HepG2 (cell line): ENCODE results near the gene CYP4F22. TPM values are rescaled to one million over a fixed set of nuclear protein-coding genes. Genes with fewer than 3 reads are reported as not detected.

Source experiments
- ATAC-seq: fragments of 200-7000 bp; cut with Tn5 transposase; 3 replicates; pipeline ENCODE4 v1.9.1; 2020; ENCODE audit warnings: mild to moderate bottlenecking, moderate library complexity
- BruUV-seq: library from RNA; stranded (reverse); fragments of 400-500 nt; replicated peaks from 2 replicates; lab custom pipeline; 2021; lab: Mats Ljungman, UMichigan
- CTCF ChIA-PET: fragments of 300-600 bp; formaldehyde crosslinking; extraction: SDS; loops from one replicate; lab custom pipeline; 2021; ENCODE audit warnings: low total read pairs, inconsistent platforms, low intra/inter-chr PET ratio; lab: Yijun Ruan, JAX
- POLR2A ChIA-PET: fragments of 350-600 bp; sonication (Branson Sonifier 250); formaldehyde crosslinking; loops from one replicate; lab custom pipeline; 2020; ENCODE audit warnings: antibody characterized with exemption, inconsistent platforms; lab: Yijun Ruan, JAX
- DNase-seq: peaks from one replicate; pipeline ENCODE4 v3.0.0-alpha.2; 2015; ENCODE audit warnings: low spot score
- FAIRE-seq: peaks from 3 replicates; lab custom pipeline; 2011; peaks lifted over from hg19 to GRCh38; lab: Jason Lieb, UNC
- H2AFZ ChIP-seq: one replicate; pipeline ENCODE4 v1.6.1; 2011; ENCODE audit warnings: low read length, inconsistent platforms
- H3K27ac ChIP-seq: fragments of 300-600 bp; 3 replicates; pipeline ENCODE4 v1.8.0; 2011; ENCODE audit warnings: mixed run types, mild to moderate bottlenecking, mixed read lengths, low read length, inconsistent platforms; ENCODE audit not compliant: insufficient read depth; ENCODE audit errors: extremely low read length
- H3K27me3 ChIP-seq, 2 experiments: fragments of 200-600 bp in 1 of 2; 2 replicates in 1 of 2; 3 replicates in 1 of 2; pipeline versions ENCODE4 v1.6.0 to v1.8.0; 2011; ENCODE audit warnings: low read length in 2 of 2, mild to moderate bottlenecking in 2 of 2, moderate library complexity in 2 of 2, inconsistent platforms in 1 of 2; ENCODE audit not compliant: insufficient read depth in 2 of 2, control insufficient read depth in 1 of 2
- H3K36me3 ChIP-seq, 2 experiments: fragments of 200-600 bp in 1 of 2; replicated peaks in 1 of 2; 2 replicates in 1 of 2; 3 replicates in 1 of 2; pipeline versions ENCODE4 v1.5.1 to v1.8.0; 2011; ENCODE audit warnings: low read length in 2 of 2, inconsistent platforms in 1 of 2; ENCODE audit not compliant: insufficient read depth in 2 of 2, control insufficient read depth in 1 of 2
- H3K4me1 ChIP-seq: 2 replicates; pipeline ENCODE4 v1.5.1; 2012; ENCODE audit warnings: low read length, inconsistent platforms; ENCODE audit not compliant: insufficient read depth
- H3K4me2 ChIP-seq: 2 replicates; pipeline ENCODE4 v1.6.0; 2011; ENCODE audit warnings: low read depth, low read length, inconsistent platforms
- H3K4me3 ChIP-seq, 3 experiments: fragments of 200-600 bp in 1 of 3; sonication (generic), shearing (Covaris generic) in 1 of 3; replicated peaks in 1 of 3; 2 replicates each; pipeline ENCODE4 v1.5.1; 2011 to 2016; ENCODE audit warnings: low read length in 3 of 3, inconsistent platforms in 2 of 3, low read depth in 2 of 3, mild to moderate bottlenecking in 2 of 3, control low read depth in 1 of 3, mixed read lengths in 1 of 3; ENCODE audit not compliant: insufficient read depth in 1 of 3
- H3K79me2 ChIP-seq: one replicate; pipeline ENCODE4 v1.6.1; 2011; ENCODE audit warnings: low read length, inconsistent platforms; ENCODE audit not compliant: insufficient read depth
- H3K9ac ChIP-seq: 2 replicates; pipeline ENCODE4 v1.6.0; 2011; ENCODE audit warnings: mild to moderate bottlenecking, low read depth, low read length, inconsistent platforms; ENCODE audit not compliant: insufficient read depth
- H3K9me3 ChIP-seq: 2 replicates; pipeline ENCODE4 v1.5.1; 2012; ENCODE audit warnings: mild to moderate bottlenecking, low read length
- H4K20me1 ChIP-seq: 2 replicates; pipeline ENCODE4 v1.6.0; 2011; ENCODE audit warnings: inconsistent platforms, mild to moderate bottlenecking, low read length, moderate library complexity; ENCODE audit not compliant: insufficient read depth
- ARNT2 ChIP-seq: sonication (generic); formaldehyde crosslinking; IDR thresholded peaks from 2 replicates; pipeline ENCODE4 v1.8.0; 2022; ENCODE audit warnings: mild to moderate bottlenecking, low read depth, missing genetic modification reagents, moderate library complexity
- DNMT1 ChIP-seq: sonication (generic); formaldehyde crosslinking; IDR thresholded peaks from 2 replicates; pipeline ENCODE4 v1.5.1; 2020; ENCODE audit warnings: mild to moderate bottlenecking, missing genetic modification reagents
- HES4 ChIP-seq: sonication (generic); formaldehyde crosslinking; IDR thresholded peaks from 2 replicates; pipeline ENCODE4 v1.9.0; 2021; ENCODE audit warnings: mild to moderate bottlenecking, missing genetic modification reagents, borderline replicate concordance
- KMT2B ChIP-seq: IDR thresholded peaks from 2 replicates; pipeline ENCODE4 v1.6.1; 2016; ENCODE audit warnings: missing genetic modification reagents, missing compliant biosample characterization
- MXI1 ChIP-seq: IDR thresholded peaks from 3 replicates; pipeline ENCODE4 v1.6.1; 2012; ENCODE audit warnings: low read depth, low read length, inconsistent platforms, borderline replicate concordance
- RBM22 ChIP-seq: fragments of 200-400 bp; formaldehyde crosslinking; optimal IDR thresholded peaks from 2 replicates; pipeline ENCODE3; 2017; ENCODE audit warnings: mild to moderate bottlenecking, low read length, moderate library complexity
- SP2 ChIP-seq: sonication (generic); formaldehyde crosslinking; IDR thresholded peaks from 2 replicates; pipeline ENCODE4 v1.5.1; 2020; ENCODE audit warnings: mild to moderate bottlenecking, missing genetic modification reagents
- TEAD3 ChIP-seq: optimal IDR thresholded peaks from 2 replicates; pipeline ENCODE3; 2016; ENCODE audit warnings: borderline replicate concordance
- U2AF1 ChIP-seq: fragments of 200-400 bp; formaldehyde crosslinking; optimal IDR thresholded peaks from 2 replicates; pipeline ENCODE3; 2017; ENCODE audit warnings: mild to moderate bottlenecking, low read depth, low read length
- ZFP36 ChIP-seq: fragments of 150-350 bp; IDR thresholded peaks from 2 replicates; pipeline ENCODE4 v1.6.1; 2018; ENCODE audit warnings: borderline replicate concordance, low read length, low read depth; ENCODE audit not compliant: partially characterized antibody
- ZNF451 ChIP-seq: sonication (generic); formaldehyde crosslinking; IDR thresholded peaks from 2 replicates; pipeline ENCODE4 v1.5.0; 2020; ENCODE audit warnings: mild to moderate bottlenecking, missing genetic modification reagents
- ZNF660 ChIP-seq: sonication (generic); formaldehyde crosslinking; IDR thresholded peaks from 2 replicates; pipeline ENCODE4 v1.5.1; 2020; ENCODE audit warnings: mild to moderate bottlenecking, low read depth, missing genetic modification reagents, borderline replicate concordance
- ZSCAN12 ChIP-seq: sonication (generic); formaldehyde crosslinking; IDR thresholded peaks from 2 replicates; pipeline ENCODE4 v1.9.0; 2021; ENCODE audit warnings: mild to moderate bottlenecking, missing genetic modification reagents
- WGBS: methylation state at CpG from one replicate; pipeline ENCODE4 v1.1.6; 2017; ENCODE audit warnings: low lambda C conversion rate; 5-methylcytosine and 5-hydroxymethylcytosine counted together
- in situ Hi-C: cut with HindIII; loops from 2 replicates; pipeline ENCODE4 v1.10.0; 2017; ENCODE audit warnings: low pct_unique_long_range_greater_than_20kb; ENCODE audit not compliant: extremely low pct_ligation_motif_present
- intact Hi-C: fragments of 100-400 bp; cut with micrococcal nuclease; formaldehyde crosslinking; loops from one replicate; pipeline ENCODE4 v1.10.0; 2022; ENCODE audit not compliant: unreplicated experiment
- polyA plus RNA-seq, 8 experiments: library from polyadenylated mRNA; depleted of rRNA in 3 of 8; stranded (reverse) in 7 of 8; unstranded in 1 of 8; fragments of >200 nt; fragmentation: Illumina TruSeq in 4 of 8; extraction: Trizol in 4 of 8; gene quantifications; 2 replicates each; pipeline versions ENCODE4 v1.2.1 to v1.2.3, GENCODE V29; 2011 to 2016; ENCODE audit warnings: low read depth in 4 of 8, missing spikeins in 1 of 8, mixed read lengths in 1 of 8; ENCODE audit not compliant: insufficient read depth in 1 of 8
- total RNA-seq, 5 experiments: library from RNA; depleted of rRNA; stranded (reverse); fragments of >200 nt; fragmentation: Illumina TruSeq; extraction: Trizol; gene quantifications; 2 replicates each; pipeline ENCODE4 v1.2.3, GENCODE V29; 2016; ENCODE audit warnings: low read depth in 1 of 5
- TF ChIP-seq, protein P1 (sequence below), 2 experiments: sonication (generic) in 1 of 2; formaldehyde crosslinking in 1 of 2; IDR thresholded peaks; 2 replicates each; pipeline versions ENCODE4 v1.4.0 to v1.6.1; 2018 to 2020; ENCODE audit warnings: missing genetic modification reagents in 2 of 2, borderline replicate concordance in 1 of 2, low read depth in 1 of 2, mild to moderate bottlenecking in 1 of 2, missing biosample characterization in 1 of 2
- TF ChIP-seq, protein P2 (sequence below): sonication (generic); formaldehyde crosslinking; IDR thresholded peaks from 2 replicates; pipeline ENCODE4; 2020; ENCODE audit warnings: missing genetic modification reagents, mild to moderate bottlenecking, borderline replicate concordance
- TF ChIP-seq, protein P3 (sequence below): sonication (generic); formaldehyde crosslinking; IDR thresholded peaks from 2 replicates; pipeline ENCODE4 v1.8.1; 2023; ENCODE audit warnings: missing genetic modification reagents, inconsistent platforms, borderline replicate concordance
- TF ChIP-seq, protein P4 (sequence below): IDR thresholded peaks from 2 replicates; pipeline ENCODE4 v1.6.1; 2018; ENCODE audit warnings: missing genetic modification reagents, mild to moderate bottlenecking, missing compliant biosample characterization

The CYP4F22 gene
- total and polyA plus RNA-seq, 2 of the 13 experiments (the other 11 are each of a cell fraction or from before 2014, with no cell fraction given): 0.05 TPM; not detected in 1

DNA sequence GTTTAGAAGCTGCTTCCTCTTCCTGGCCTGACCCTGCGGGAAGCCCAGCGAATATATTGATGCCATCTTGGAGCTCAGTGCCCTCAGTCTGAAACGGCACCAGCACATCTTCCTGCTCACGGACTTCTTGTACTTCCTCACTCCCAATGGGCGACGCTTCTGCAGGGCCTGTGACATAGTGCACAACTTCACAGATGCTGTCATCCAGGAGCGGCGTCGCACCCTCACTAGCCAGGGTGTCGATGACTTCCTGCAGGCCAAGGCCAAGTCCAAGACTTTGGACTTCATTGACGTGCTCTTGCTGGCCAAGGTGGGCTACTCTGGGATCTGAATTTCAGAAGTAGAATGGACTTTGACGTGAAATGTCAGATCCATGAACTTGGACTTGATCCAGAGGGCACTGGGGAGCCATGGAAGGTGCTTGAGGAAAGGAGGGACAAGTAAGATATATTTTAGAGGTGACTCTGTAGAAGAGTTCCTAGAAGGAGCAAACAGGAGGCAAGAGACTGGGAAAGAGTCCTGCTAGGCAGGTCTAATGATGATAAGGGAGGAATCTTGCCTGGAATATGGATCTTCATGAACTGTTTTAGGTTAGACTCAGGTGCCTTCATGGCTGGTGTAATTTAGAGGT, 68.3 kb downstream of the CYP4F22 start:
- Histone ChIP-seq H3K36me3 (no peaks in the 10 kb centered on the region), H3K4me2 (no peak overlapping the region), H4K20me1 (no peaks in the 10 kb centered on the region), H3K79me2 (no peaks in the 10 kb centered on the region), H3K27ac (no peak overlapping the region), H3K4me1 (0 out of 2 replicates have a peak, but pooled peaks cover 6% of the 10 kb centered on the region), H3K4me3 (no peak overlapping the region), H3K9me3 (no peaks in the 10 kb centered on the region), H3K9ac (no peak overlapping the region), H2AFZ (no peak overlapping the region), H3K27me3 (no peaks in the 10 kb centered on the region)
- no TSS peak for BruUV-seq
- FAIRE-seq: no peak
- 62% methylated on average over 12 of the region's 12 CpGs for WGBS
- ChIA-PET POLR2A (no interaction called here), CTCF (no interaction called here)
- ATAC-seq: no peak
- no peak for DNase-seq
- intact Hi-C loops: no loop called here
- in situ Hi-C loops: no loop called here
- TF ChIP-seq DNMT1 (no peak), MXI1 (no peak), HES4 (CRISPR knock-in tag) (no peak), RBM22 (no peak), ZSCAN12 (CRISPR knock-in tag) (no peak), TEAD3 (CRISPR knock-in tag) (no peak), ARNT2 (CRISPR knock-in tag) (no peak), ZNF451 (CRISPR knock-in tag) (no peak), SP2 (CRISPR knock-in tag) (no peak), KMT2B (CRISPR knock-in tag) (no peak), ZNF660 (CRISPR knock-in tag) (no peak), ZFP36 (no peak), U2AF1 (no peak)
- TF ChIP-seq, protein P1, sequence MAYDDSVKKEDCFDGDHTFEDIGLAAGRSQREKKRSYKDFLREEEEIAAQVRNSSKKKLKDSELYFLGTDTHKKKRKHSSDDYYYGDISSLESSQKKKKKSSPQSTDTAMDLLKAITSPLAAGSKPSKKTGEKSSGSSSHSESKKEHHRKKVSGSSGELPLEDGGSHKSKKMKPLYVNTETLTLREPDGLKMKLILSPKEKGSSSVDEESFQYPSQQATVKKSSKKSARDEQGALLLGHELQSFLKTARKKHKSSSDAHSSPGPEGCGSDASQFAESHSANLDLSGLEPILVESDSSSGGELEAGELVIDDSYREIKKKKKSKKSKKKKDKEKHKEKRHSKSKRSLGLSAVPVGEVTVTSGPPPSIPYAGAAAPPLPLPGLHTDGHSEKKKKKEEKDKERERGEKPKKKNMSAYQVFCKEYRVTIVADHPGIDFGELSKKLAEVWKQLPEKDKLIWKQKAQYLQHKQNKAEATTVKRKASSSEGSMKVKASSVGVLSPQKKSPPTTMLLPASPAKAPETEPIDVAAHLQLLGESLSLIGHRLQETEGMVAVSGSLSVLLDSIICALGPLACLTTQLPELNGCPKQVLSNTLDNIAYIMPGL (CRISPR knock-in tag; IDR thresholded peaks at IDR 0.05; ENCODE audit: borderline replicate concordance in 1 of 2, low read depth in 1 of 2): no peak
- TF ChIP-seq, protein P2, sequence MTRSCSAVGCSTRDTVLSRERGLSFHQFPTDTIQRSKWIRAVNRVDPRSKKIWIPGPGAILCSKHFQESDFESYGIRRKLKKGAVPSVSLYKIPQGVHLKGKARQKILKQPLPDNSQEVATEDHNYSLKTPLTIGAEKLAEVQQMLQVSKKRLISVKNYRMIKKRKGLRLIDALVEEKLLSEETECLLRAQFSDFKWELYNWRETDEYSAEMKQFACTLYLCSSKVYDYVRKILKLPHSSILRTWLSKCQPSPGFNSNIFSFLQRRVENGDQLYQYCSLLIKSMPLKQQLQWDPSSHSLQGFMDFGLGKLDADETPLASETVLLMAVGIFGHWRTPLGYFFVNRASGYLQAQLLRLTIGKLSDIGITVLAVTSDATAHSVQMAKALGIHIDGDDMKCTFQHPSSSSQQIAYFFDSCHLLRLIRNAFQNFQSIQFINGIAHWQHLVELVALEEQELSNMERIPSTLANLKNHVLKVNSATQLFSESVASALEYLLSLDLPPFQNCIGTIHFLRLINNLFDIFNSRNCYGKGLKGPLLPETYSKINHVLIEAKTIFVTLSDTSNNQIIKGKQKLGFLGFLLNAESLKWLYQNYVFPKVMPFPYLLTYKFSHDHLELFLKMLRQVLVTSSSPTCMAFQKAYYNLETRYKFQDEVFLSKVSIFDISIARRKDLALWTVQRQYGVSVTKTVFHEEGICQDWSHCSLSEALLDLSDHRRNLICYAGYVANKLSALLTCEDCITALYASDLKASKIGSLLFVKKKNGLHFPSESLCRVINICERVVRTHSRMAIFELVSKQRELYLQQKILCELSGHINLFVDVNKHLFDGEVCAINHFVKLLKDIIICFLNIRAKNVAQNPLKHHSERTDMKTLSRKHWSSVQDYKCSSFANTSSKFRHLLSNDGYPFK (CRISPR knock-in tag): no peak
- TF ChIP-seq, protein P3, sequence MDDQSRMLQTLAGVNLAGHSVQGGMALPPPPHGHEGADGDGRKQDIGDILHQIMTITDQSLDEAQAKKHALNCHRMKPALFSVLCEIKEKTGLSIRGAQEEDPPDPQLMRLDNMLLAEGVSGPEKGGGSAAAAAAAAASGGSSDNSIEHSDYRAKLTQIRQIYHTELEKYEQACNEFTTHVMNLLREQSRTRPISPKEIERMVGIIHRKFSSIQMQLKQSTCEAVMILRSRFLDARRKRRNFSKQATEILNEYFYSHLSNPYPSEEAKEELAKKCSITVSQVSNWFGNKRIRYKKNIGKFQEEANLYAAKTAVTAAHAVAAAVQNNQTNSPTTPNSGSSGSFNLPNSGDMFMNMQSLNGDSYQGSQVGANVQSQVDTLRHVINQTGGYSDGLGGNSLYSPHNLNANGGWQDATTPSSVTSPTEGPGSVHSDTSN (CRISPR knock-in tag): no peak
- TF ChIP-seq, protein P4, sequence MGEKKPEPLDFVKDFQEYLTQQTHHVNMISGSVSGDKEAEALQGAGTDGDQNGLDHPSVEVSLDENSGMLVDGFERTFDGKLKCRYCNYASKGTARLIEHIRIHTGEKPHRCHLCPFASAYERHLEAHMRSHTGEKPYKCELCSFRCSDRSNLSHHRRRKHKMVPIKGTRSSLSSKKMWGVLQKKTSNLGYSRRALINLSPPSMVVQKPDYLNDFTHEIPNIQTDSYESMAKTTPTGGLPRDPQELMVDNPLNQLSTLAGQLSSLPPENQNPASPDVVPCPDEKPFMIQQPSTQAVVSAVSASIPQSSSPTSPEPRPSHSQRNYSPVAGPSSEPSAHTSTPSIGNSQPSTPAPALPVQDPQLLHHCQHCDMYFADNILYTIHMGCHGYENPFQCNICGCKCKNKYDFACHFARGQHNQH (CRISPR knock-in tag): no peak
